HAP-1 (cell line): ENCODE results near the gene MTCP1.

Source experiments
- DNase-seq, 2 experiments: peaks; one replicate each; pipeline ENCODE4 v3.0.0-alpha.2; 2016 to 2020; ENCODE audit warnings: low spot score in 2 of 2
- H3K27me3 ChIP-seq: fragments of 250-450 bp; sonication (Bioruptor Pico); 2 replicates; pipeline ENCODE4 v1.5.1; 2020; ENCODE audit warnings: low read depth, mild to moderate bottlenecking, moderate library complexity
- H3K36me3 ChIP-seq: fragments of 250-450 bp; sonication (Bioruptor Pico); replicated peaks from 2 replicates; pipeline ENCODE4 v1.5.1; 2020; ENCODE audit warnings: mild to moderate bottlenecking
- H3K4me1 ChIP-seq: fragments of 250-450 bp; sonication (Bioruptor Pico); 2 replicates; pipeline ENCODE4 v1.5.1; 2020; ENCODE audit warnings: mild to moderate bottlenecking
- H3K4me3 ChIP-seq: fragments of 250-450 bp; sonication (Bioruptor Pico); 2 replicates; pipeline ENCODE4 v1.5.1; 2020; ENCODE audit warnings: mild to moderate bottlenecking, moderate library complexity
- H3K9me3 ChIP-seq: fragments of 250-450 bp; sonication (Bioruptor Pico); 2 replicates; pipeline ENCODE4 v1.5.1; 2020; ENCODE audit warnings: mild to moderate bottlenecking, moderate library complexity
- in situ Hi-C: fragments of 300-500 bp; cut with MboI; formaldehyde crosslinking; loops from 3 replicates; pipeline ENCODE4 v1.14.3; 2020; ENCODE audit warnings: low sequenced_read_pairs, inconsistent platforms, mixed read lengths

Gene MTCP1

GRCh38 chrX:155069414-155069813, 1.5 kb downstream of the MTCP1 start:
- Histone ChIP-seq H3K9me3 (no peaks in the 10 kb centered on the region), H3K4me3 (peak overlapping the region; percentile 66), H3K27me3 (no peaks in the 10 kb centered on the region), H3K4me1 (peaks cover 8% of the 10 kb centered on the region), H3K36me3 (peaks cover 18% of the 10 kb centered on the region)
- in situ Hi-C loops, result loop anchor here (25.0 kb wide), 1 partner anchor 307 kb away; the partner anchor contains the start of genes DKC1 and GAB3
- no peak for DNase-seq

GRCh38 chrX:155068165-155068564, 2.8 kb downstream of the MTCP1 start:
- no peaks in the 10 kb centered on the region for H3K9me3 ChIP-seq
- H3K4me1 ChIP-seq, result peaks cover 8% of the 10 kb centered on the region
- no peaks in the 10 kb centered on the region for H3K27me3 ChIP-seq
- in situ Hi-C loops, result loop anchor here (25.0 kb wide), 1 partner anchor 306 kb away; the partner anchor contains the start of genes DKC1 and GAB3
- no peak for DNase-seq
- peaks cover 6% of the 10 kb centered on the region; the same call in 1 of the 2 replicates for H3K36me3 ChIP-seq
- no peak overlapping the region for H3K4me3 ChIP-seq

- no peaks in the 10 kb centered on the region for H3K9me3 ChIP-seq
- peaks cover 8% of the 10 kb centered on the region for H3K4me1 ChIP-seq
- in situ Hi-C loops, result loop anchor here (25.0 kb wide), 1 partner anchor 303 kb away; the partner anchor contains the start of genes DKC1 and GAB3
- peaks cover 20% of the 10 kb centered on the region for H3K36me3 ChIP-seq
- no peak for DNase-seq
- H3K27me3 ChIP-seq, result no peaks in the 10 kb centered on the region
- H3K4me3 ChIP-seq, result no peak overlapping the region
These were observed 5.8 kb downstream of the MTCP1 start for GRCh38 chrX:155065035-155065734.

GRCh38 chrX:155061760-155062159, 9.2 kb downstream of the MTCP1 start:
- H3K4me3 ChIP-seq, result no peak overlapping the region
- H3K27me3 ChIP-seq, result no peaks in the 10 kb centered on the region
- H3K36me3 ChIP-seq, result peaks cover 24% of the 10 kb centered on the region
- DNase-seq, result no peak
- peaks cover 3% of the 10 kb centered on the region for H3K4me1 ChIP-seq
- H3K9me3 ChIP-seq, result no peaks in the 10 kb centered on the region
- in situ Hi-C loops, result loop anchor here (25.0 kb wide), 1 partner anchor 299 kb away; the partner anchor contains the start of genes DKC1 and GAB3

- Histone ChIP-seq H3K4me3 (no peak overlapping the region), H3K9me3 (no peaks in the 10 kb centered on the region), H3K4me1 (peaks cover 8% of the 10 kb centered on the region), H3K27me3 (no peaks in the 10 kb centered on the region), H3K36me3 (peaks cover 18% of the 10 kb centered on the region)
- peak; percentile 77 to 82 for DNase-seq
- in situ Hi-C loops, result loop anchor here (5.0 to 25.0 kb wide), 2 partner anchors 75 to 295 kb away; partner anchors contain the start of genes DKC1 and GAB3
These were observed 13.8 kb downstream of the MTCP1 start for GRCh38 chrX:155056877-155057792.

GRCh38 chrX:155056471-155056870, 14.5 kb downstream of the MTCP1 start:
- no peak for DNase-seq
- no peaks in the 10 kb centered on the region for H3K9me3 ChIP-seq
- peaks cover 12% of the 10 kb centered on the region for H3K36me3 ChIP-seq
- in situ Hi-C loops, result loop anchor here (5.0 to 25.0 kb wide), 2 partner anchors 74 to 294 kb away; partner anchors contain the start of genes DKC1 and GAB3
- no peaks in the 10 kb centered on the region for H3K27me3 ChIP-seq
- H3K4me1 ChIP-seq, result peaks cover 10% of the 10 kb centered on the region
- H3K4me3 ChIP-seq, result no peak overlapping the region

GRCh38 chrX:155055494-155055893, 15.4 kb downstream of the MTCP1 start:
- in situ Hi-C loops, result loop anchor here (5.0 to 25.0 kb wide), 2 partner anchors 73 to 293 kb away; partner anchors contain the start of genes DKC1 and GAB3
- H3K9me3 ChIP-seq, result no peaks in the 10 kb centered on the region
- H3K4me1 ChIP-seq, result peaks cover 12% of the 10 kb centered on the region
- peaks cover 6% of the 10 kb centered on the region for H3K36me3 ChIP-seq
- H3K27me3 ChIP-seq, result no peaks in the 10 kb centered on the region
- H3K4me3 ChIP-seq, result no peak overlapping the region
- DNase-seq, result no peak

GRCh38 chrX:155054255-155054654, 16.7 kb downstream of the MTCP1 start:
- DNase-seq, result no peak
- in situ Hi-C loops, result loop anchor here (25.0 kb wide), 1 partner anchor 292 kb away; the partner anchor contains the start of genes DKC1 and GAB3
- Histone ChIP-seq H3K4me3 (no peak overlapping the region), H3K9me3 (no peaks in the 10 kb centered on the region), H3K36me3 (no peaks in the 10 kb centered on the region; the same call in none of the 2 replicates), H3K4me1 (peaks cover 12% of the 10 kb centered on the region), H3K27me3 (no peaks in the 10 kb centered on the region)

- Histone ChIP-seq H3K27me3 (no peaks in the 10 kb centered on the region), H3K9me3 (no peaks in the 10 kb centered on the region), H3K4me3 (no peak overlapping the region), H3K4me1 (peaks cover 12% of the 10 kb centered on the region), H3K36me3 (no peaks in the 10 kb centered on the region; the same call in none of the 2 replicates)
- in situ Hi-C loops, result loop anchor here (25.0 kb wide), 1 partner anchor 291 kb away; the partner anchor contains the start of genes DKC1 and GAB3
- no peak for DNase-seq
These were observed 17.3 kb downstream of the MTCP1 start for GRCh38 chrX:155053656-155054055.

GRCh38 chrX:155052738-155053498, 18.0 kb downstream of the MTCP1 start:
- H3K9me3 ChIP-seq, result no peaks in the 10 kb centered on the region
- no peak overlapping the region for H3K4me3 ChIP-seq
- no peaks in the 10 kb centered on the region for H3K27me3 ChIP-seq
- in situ Hi-C loops, result loop anchor here (25.0 kb wide), 1 partner anchor 291 kb away; the partner anchor contains the start of genes DKC1 and GAB3
- H3K36me3 ChIP-seq, result no peaks in the 10 kb centered on the region; the same call in 1 of the 2 replicates
- peaks cover 12% of the 10 kb centered on the region for H3K4me1 ChIP-seq
- DNase-seq, result no peak

GRCh38 chrX:155048977-155049619, 21.8 kb downstream of the MTCP1 start:
- Histone ChIP-seq H3K4me3 (no peak overlapping the region), H3K9me3 (no peaks in the 10 kb centered on the region), H3K36me3 (no peaks in the 10 kb centered on the region), H3K4me1 (peaks cover 9% of the 10 kb centered on the region), H3K27me3 (no peaks in the 10 kb centered on the region)
- DNase-seq, result peak; percentile 52 to 85
- in situ Hi-C loops, result loop anchor here (25.0 kb wide), 1 partner anchor 912 kb away; the partner anchor contains the start of gene OPN1LW

GRCh38 chrX:155046811-155047528, 24.0 kb downstream of the MTCP1 start:
- H3K36me3 ChIP-seq, result no peaks in the 10 kb centered on the region
- H3K9me3 ChIP-seq, result no peaks in the 10 kb centered on the region
- H3K4me3 ChIP-seq, result no peak overlapping the region
- H3K4me1 ChIP-seq, result peaks cover 3% of the 10 kb centered on the region
- in situ Hi-C loops, result loop anchor here (25.0 kb wide), 1 partner anchor 910 kb away; the partner anchor contains the start of gene OPN1LW
- DNase-seq, result no peak
- H3K27me3 ChIP-seq, result no peaks in the 10 kb centered on the region
